IgD-negative memory B cell (primary cell): Measurements from ENCODE around the gene ERG28. TPM values are rescaled to one million over a fixed set of nuclear protein-coding genes. Genes with fewer than 3 reads are reported as not detected.
A peak's percentile ranks its signal among the peaks of the same experiment; 100 is the strongest.
"Not testable (repeated sequence)": the region's sequence is repeated elsewhere in the genome, so short reads cannot be mapped to it uniquely, and the experiment has no call there.

Experiments
- H3K27ac Mint-ChIP-seq, 3 donors: one replicate each; pipeline ENCODE4 v1.8.0; 2020 to 2022; ENCODE audit warnings: mild to moderate bottlenecking in 3 of 3, mixed read lengths in 3 of 3, moderate library complexity in 1 of 3
- H3K27me3 Mint-ChIP-seq: one replicate; pipeline ENCODE4 v1.8.0; 2021; ENCODE audit warnings: mixed read lengths
- H3K36me3 Mint-ChIP-seq: one replicate; pipeline ENCODE4 v1.8.0; 2020; ENCODE audit warnings: mild to moderate bottlenecking, mixed read lengths
- H3K4me1 Mint-ChIP-seq, 3 donors: one replicate each; pipeline ENCODE4 v1.8.0; 2020 to 2022; ENCODE audit warnings: mixed read lengths in 3 of 3, mild to moderate bottlenecking in 1 of 3
- H3K4me3 Mint-ChIP-seq, 4 donors: one replicate each; pipeline ENCODE4 v1.8.0; 2020 to 2022; ENCODE audit warnings: mild to moderate bottlenecking in 4 of 4, mixed read lengths in 4 of 4, moderate library complexity in 3 of 4
- H3K9me3 Mint-ChIP-seq, 3 donors: one replicate each; pipeline ENCODE4 v1.8.0; 2020 to 2021; ENCODE audit warnings: mixed read lengths in 3 of 3, mild to moderate bottlenecking in 1 of 3
- polyA plus RNA-seq: library from polyadenylated mRNA; unstranded; fragments of 300-500 nt; fragmentation: Illumina TruSeq; gene quantifications from one replicate; pipeline ENCODE4 v1.2.3, GENCODE V29; 2021

The ERG28 gene, protein sequence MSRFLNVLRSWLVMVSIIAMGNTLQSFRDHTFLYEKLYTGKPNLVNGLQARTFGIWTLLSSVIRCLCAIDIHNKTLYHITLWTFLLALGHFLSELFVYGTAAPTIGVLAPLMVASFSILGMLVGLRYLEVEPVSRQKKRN
- polyA plus RNA-seq, result 25.5 TPM

DNA sequence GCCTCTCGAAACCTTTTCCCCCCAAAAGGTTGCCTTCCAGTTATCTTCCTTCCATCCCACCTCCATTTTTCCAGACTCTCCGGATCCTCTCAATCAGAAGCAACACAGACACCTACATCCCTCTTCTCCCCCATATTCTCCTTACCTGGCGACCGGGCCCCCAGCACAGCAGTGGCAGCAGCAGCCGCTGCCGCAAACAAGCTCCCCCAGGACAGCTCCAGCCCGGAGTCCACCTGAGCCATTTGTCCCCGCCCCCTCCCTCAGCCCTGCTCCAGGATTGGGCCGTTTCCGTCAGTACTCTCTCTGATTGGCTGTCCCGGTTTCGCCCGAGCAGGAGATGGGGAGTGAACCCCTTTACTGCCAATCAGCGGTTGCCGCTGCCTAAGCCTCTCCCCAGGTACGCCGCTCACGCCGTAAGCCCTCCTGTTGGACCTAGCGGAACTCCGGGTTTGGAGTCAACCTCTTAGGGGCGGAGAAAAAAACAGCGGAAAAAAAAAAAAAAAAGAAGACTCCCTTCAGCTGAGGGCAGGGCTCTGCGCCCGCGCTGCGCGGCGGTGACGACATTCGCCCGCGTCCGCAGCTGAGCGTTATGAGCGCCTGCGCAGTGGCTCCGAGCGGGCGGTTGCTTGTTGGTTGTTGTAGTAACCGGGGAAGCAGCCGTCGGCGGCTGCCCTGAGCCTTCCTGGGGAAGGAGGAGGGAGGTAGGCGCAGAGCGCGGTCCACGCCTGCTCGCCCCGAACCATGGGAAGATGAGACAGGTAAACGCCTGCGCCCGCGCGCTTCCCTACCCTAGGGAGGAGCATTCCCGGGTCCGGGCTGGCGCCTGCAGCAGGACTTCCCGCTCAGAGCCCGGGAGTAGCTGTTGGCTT, at the start of gene ERG28, which contains the start of gene TTLL5:
TSS of gene ERG28 (minus strand) at position 247 of the 869 bp plus-strand sequence. CDS start 3,374 bp downstream, outside the sequence.
TSS of gene TTLL5 (plus strand) at position 617 of the 869 bp plus-strand sequence. CDS start 1,904 bp downstream, outside the sequence.
- no peaks in the 10 kb centered on the region for H3K9me3 Mint-ChIP-seq
- peaks cover 15 to 22% (median 18%) of the 10 kb centered on the region in 3 donors for H3K4me1 Mint-ChIP-seq
- peak within 1 kb of the TSS; percentile 93 to 99 (median 94) for H3K27ac Mint-ChIP-seq
- peak within 1 kb of the TSS; percentile 85 to 98 (median 92) for H3K4me3 Mint-ChIP-seq
- peaks cover 4% of the 10 kb centered on the region for H3K27me3 Mint-ChIP-seq
- no peaks in the 10 kb centered on the region for H3K36me3 Mint-ChIP-seq

DNA sequence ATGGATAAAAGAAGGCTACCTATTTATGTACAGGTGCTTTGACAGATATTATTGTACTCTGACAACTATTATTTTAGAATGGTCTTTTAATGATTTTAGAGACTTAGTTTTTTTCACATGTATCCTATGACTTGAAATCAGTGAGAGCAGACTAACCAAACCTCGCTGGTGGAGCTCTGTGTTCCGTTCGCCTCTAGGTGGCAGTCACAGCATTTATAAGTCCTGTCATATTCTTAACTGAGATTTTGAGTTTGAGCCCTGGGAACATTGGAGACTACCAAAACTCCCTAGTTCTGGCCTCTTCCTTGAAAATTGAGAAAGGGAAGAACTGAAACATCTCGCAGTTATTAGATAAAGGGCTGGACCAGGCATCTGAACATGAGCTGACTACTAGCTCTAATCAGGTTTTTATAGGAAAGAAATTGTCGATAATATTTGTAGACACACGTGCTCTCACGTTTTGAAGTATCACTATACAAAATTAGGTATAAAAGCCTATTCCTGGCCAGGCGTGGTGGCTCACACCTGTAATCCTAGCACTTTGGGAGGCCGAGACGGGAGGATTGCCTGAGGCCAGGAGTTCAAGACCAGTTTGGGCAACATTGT, 48.6 kb upstream of the ERG28 start:
- no peak overlapping the region for H3K4me3 Mint-ChIP-seq
- H3K27ac Mint-ChIP-seq, result no peak overlapping the region
- H3K36me3 Mint-ChIP-seq, result peaks cover 7% of the 10 kb centered on the region
- H3K4me1 Mint-ChIP-seq, result no peaks in the 10 kb centered on the region
- H3K9me3 Mint-ChIP-seq, result no peaks in the 10 kb centered on the region
- H3K27me3 Mint-ChIP-seq, result no peaks in the 10 kb centered on the region

DNA sequence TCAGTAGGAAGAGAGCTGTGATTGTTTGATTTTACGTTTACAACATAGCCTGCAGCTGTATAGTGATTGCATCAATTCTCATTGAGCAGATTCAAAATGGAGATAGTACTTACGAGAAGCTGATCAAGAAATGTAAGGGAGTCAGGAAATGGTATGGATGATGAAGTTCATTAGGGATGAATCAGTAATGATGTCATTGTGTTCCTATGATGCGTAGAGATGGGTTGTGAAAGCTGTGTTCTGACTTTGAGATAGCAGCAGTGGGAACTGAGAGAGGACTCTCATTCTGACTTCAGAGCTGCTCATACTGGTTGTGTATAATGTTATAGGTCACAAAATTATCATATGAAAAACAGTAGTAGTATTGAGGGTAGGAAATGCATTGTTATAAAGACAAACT, 44.3 kb upstream of the ERG28 start:
- Mint-ChIP-seq H3K9me3 (no peaks in the 10 kb centered on the region), H3K4me3 (no peak overlapping the region), H3K27ac (no peak overlapping the region), H3K27me3 (no peaks in the 10 kb centered on the region), H3K4me1 (no peaks in the 10 kb centered on the region), H3K36me3 (peaks cover 8% of the 10 kb centered on the region)

DNA sequence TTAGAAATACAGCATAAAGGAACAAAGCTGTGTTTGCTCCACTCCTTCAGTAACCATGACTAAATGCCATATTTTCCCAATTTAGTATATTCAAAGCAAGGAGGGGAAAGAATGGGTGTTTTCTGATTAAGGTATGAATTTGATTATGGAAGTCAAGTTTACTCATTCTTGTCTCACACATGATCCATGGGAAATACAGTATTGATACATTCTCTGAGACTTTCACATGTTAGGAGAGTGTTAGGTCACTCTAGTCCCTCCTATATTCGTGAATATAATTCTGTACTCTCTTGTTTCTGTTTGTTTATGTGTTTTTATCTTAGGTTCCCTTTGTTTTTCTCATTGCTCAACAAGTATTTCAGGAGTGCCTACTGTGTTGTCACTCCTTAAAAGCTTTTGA, 42.8 kb upstream of the ERG28 start:
- Mint-ChIP-seq H3K4me3 (no peak overlapping the region), H3K27ac (no peak overlapping the region), H3K9me3 (no peaks in the 10 kb centered on the region), H3K27me3 (no peaks in the 10 kb centered on the region), H3K36me3 (peaks cover 13% of the 10 kb centered on the region), H3K4me1 (peaks cover 2 to 3% (median 2%) of the 10 kb centered on the region in 3 donors)

DNA sequence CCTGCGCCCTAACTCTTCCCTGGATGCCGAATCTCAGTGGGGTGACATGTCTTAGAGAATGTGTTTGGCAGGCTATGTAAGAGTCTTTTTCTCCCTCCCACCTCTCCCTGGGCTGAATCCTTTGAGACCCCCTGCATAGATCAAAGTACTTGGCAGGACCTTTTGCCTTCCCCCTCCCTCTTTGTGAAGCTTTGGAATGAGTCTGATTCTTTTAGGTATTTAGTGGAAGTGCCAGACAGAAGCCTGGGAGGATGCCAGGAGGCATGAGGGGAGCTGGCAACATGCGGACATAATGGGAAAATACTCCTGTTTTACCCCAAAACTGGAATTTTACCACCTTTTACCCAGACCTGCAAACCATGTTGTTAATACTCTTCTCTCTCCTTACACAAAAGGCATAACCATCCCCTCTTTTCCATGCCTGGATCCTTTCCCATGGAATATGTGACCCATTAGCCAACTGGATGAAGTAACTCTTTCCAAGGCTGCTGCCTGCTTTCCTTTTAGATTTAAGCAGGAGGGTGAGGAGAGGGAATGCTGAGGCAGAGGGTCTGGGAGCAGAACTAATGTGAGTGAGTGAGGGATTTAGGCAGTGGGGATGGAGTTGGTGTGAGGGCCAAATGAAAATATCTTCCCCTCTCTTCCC, 42.1 kb upstream of the ERG28 start:
- Mint-ChIP-seq H3K9me3 (no peaks in the 10 kb centered on the region), H3K4me1 (peaks cover 2 to 3% (median 3%) of the 10 kb centered on the region in 3 donors), H3K27me3 (no peaks in the 10 kb centered on the region), H3K36me3 (peaks cover 13% of the 10 kb centered on the region), H3K27ac (no peak overlapping the region), H3K4me3 (no peak overlapping the region)

DNA sequence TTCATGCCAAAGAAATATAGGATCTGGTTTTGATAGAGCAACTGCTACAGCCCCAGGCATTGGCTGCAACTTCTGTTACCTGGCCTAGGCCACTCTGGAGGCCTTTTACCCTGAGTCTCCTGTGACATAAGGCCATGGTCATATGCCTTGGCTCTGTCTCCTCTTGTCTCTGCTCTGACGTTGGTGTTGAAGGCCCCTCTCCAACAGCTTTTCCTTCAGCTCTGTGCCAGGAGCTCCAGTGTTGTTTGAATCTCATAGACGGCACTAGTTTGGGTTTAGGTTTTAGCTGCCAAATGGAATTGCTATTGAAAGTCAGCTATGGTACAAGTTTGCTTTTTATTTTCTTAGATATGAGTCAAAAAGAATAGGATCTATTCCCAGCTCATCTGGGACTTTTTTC, 41.4 kb upstream of the ERG28 start:
- Mint-ChIP-seq H3K27me3 (no peaks in the 10 kb centered on the region), H3K9me3 (no peaks in the 10 kb centered on the region), H3K27ac (no peak overlapping the region), H3K4me1 (peaks cover 2 to 3% (median 3%) of the 10 kb centered on the region in 3 donors), H3K36me3 (peaks cover 13% of the 10 kb centered on the region), H3K4me3 (no peak overlapping the region)

DNA sequence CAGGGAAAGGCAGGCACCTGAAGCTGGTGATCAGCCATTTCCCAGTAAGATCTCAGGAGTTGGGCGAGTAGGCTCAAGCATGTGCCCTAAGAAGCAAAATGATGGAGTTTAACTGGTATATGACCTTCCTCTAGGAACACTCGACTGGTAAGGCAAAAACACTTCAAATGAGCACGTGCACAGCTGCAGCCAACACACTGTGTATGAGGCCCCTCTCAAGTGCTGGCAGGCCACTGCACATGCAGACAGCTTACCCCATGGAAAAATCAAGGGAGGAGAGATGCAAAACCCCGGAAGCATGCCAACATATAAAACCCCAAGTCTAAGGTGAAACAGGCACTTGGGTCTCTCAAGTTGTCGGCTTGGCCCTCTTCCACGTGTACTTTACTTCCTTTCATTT, 39.6 kb upstream of the ERG28 start:
- Mint-ChIP-seq H3K27ac (no peak overlapping the region), H3K4me3 (no peak overlapping the region), H3K27me3 (no peaks in the 10 kb centered on the region), H3K36me3 (peaks cover 10% of the 10 kb centered on the region), H3K9me3 (peaks cover 0 to 2% (median 0%) of the 10 kb centered on the region in 3 donors), H3K4me1 (peaks cover 2 to 3% (median 3%) of the 10 kb centered on the region in 3 donors)

DNA sequence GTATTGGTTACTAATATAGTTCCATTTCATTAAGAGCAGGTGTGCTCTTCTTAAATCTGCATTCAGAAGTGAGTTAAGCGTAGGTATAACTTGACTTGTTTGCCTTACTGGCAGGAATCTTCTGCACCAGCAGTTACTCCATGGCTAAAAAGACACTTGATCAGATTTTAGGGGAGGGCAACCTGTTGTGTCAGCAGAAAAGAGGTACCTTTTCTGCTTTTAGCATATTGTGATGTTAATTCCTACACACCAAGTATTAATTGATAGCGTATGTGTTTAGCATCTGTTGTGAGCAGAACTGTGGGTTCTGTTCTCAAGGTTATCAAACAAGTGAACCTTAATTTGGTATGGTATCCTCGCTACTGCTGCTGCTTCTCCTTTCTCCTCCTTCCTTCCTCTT, 38.7 kb upstream of the ERG28 start:
- peaks cover 3 to 8% (median 6%) of the 10 kb centered on the region in 3 donors for H3K9me3 Mint-ChIP-seq
- no peak overlapping the region for H3K4me3 Mint-ChIP-seq
- H3K36me3 Mint-ChIP-seq, result peaks cover 12% of the 10 kb centered on the region
- H3K27ac Mint-ChIP-seq, result no peak overlapping the region
- peaks cover 2 to 3% (median 3%) of the 10 kb centered on the region in 3 donors for H3K4me1 Mint-ChIP-seq
- no peaks in the 10 kb centered on the region for H3K27me3 Mint-ChIP-seq

DNA sequence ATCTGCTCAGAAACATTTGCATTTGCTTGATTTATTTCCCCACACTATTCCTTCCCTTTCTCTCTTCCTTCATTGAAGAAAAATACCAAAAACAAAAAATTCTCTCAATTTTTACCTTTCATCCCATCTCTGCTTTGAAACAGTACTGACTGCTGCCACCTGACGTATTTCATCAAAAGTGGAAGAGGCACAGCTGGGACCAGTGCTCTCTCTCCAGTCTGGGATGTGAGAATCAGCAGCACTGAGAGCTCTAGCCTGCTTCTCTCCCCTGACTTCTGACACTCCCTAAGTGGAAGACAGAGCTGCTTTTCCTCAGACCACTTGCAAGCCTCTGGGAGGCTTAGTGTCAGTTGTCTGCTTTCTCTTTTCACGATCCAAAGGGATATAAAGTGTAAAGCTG, 37.2 kb upstream of the ERG28 start:
- peaks cover 22% of the 10 kb centered on the region for H3K36me3 Mint-ChIP-seq
- peaks cover 2 to 3% (median 3%) of the 10 kb centered on the region in 3 donors for H3K4me1 Mint-ChIP-seq
- peak overlapping the region in 1 of 3 donors; percentile 36 for H3K27ac Mint-ChIP-seq
- peaks cover 3 to 9% (median 8%) of the 10 kb centered on the region in 3 donors for H3K9me3 Mint-ChIP-seq
- no peaks in the 10 kb centered on the region for H3K27me3 Mint-ChIP-seq
- no peak overlapping the region for H3K4me3 Mint-ChIP-seq

DNA sequence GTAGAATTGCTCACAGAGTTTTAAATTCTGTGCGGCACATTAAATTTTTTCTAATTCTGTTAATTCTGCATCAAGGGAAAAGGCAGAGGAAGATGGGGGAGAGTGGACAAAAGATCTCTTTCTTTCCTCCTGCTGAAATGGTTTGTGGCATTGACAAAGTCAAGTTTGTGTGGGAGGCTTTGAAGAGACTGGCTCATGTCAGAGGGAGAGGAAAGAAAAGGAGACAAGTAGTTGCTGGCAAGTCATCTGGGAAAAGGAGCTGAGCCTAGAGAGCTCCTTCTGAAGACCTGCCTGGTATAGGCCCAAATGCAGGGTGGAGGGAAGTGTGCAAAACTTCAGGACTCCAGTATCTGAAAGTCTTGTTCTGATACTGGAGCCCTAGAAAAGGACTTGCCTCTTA, 36.7 kb upstream of the ERG28 start:
- H3K9me3 Mint-ChIP-seq, result peaks cover 5 to 9% (median 8%) of the 10 kb centered on the region in 3 donors
- H3K36me3 Mint-ChIP-seq, result peaks cover 24% of the 10 kb centered on the region
- no peaks in the 10 kb centered on the region for H3K27me3 Mint-ChIP-seq
- peaks cover 2 to 3% (median 3%) of the 10 kb centered on the region in 3 donors for H3K4me1 Mint-ChIP-seq
- no peak overlapping the region for H3K4me3 Mint-ChIP-seq
- no peak overlapping the region for H3K27ac Mint-ChIP-seq

DNA sequence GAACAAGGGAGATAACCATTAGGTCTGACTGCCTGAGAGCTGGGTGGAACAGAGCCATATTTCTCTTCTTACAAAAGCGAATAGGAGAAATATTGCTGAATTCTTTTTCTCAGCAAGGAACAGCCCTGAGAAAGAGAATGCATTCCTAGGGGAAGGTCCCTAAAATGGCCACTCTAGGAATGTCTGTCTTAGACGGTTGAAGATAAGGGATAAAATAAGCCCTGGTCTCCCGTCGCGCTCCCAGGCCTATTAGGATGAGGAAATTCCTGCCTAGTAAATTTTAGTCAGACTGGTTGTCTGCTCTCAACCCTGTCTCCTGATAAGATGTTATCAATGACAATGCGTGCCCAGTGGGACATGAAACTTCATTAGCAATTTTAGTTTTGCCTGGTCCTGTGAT, 34.3 kb upstream of the ERG28 start:
- H3K27ac Mint-ChIP-seq, H3K4me1 Mint-ChIP-seq, H3K9me3 Mint-ChIP-seq, H3K4me3 Mint-ChIP-seq, H3K27me3 Mint-ChIP-seq: not testable (repeated sequence)
- H3K36me3 Mint-ChIP-seq, result peaks cover 25% of the 10 kb centered on the region

DNA sequence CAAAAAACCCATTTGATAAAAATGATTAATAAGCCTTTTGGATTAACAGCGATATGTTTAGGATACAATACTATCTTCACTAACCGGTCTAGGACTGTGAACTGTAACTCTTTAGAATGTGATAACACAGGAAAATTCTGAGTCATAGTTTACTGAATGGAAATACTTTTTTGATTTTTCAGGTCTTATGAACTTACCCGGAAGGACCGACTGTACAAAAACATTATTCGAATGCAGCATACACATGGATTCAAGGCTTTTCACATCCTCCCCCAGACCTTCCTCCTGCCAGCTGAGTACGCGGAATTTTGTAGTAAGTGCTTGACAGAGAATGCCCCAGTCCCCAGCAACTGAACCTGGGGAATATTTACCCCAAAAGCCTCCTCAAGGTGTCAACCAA, 29.3 kb upstream of the ERG28 start:
- Mint-ChIP-seq H3K27ac (peak overlapping the region in 1 of 3 donors; percentile 22), H3K36me3 (peaks cover 20% of the 10 kb centered on the region), H3K27me3 (no peaks in the 10 kb centered on the region), H3K4me1 (no peaks in the 10 kb centered on the region), H3K9me3 (peaks cover 4 to 9% (median 5%) of the 10 kb centered on the region in 3 donors), H3K4me3 (no peak overlapping the region)

DNA sequence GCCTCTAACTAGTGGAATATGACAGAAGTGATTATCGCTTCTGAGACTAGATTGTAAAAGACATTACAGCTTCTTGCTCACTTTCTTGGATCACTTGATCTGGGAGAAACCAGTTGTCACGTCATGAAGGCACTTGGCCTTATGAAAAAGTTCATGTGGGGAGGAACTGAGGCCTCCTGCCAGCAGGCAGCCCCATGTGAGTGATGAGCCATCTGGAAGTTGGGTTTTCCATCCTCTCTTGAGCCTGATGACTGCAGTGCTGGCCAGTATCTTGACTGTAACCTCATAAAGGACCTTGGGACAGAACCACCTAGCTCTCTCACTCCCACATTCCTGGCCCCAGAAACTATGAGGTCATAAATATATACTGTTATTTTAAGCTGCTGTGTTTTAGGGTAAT, 28.3 kb upstream of the ERG28 start:
- Mint-ChIP-seq H3K9me3 (peaks cover 0 to 3% (median 3%) of the 10 kb centered on the region in 3 donors), H3K27ac (no peak overlapping the region), H3K27me3 (no peaks in the 10 kb centered on the region), H3K4me3 (no peak overlapping the region), H3K36me3 (peaks cover 22% of the 10 kb centered on the region), H3K4me1 (no peaks in the 10 kb centered on the region)

DNA sequence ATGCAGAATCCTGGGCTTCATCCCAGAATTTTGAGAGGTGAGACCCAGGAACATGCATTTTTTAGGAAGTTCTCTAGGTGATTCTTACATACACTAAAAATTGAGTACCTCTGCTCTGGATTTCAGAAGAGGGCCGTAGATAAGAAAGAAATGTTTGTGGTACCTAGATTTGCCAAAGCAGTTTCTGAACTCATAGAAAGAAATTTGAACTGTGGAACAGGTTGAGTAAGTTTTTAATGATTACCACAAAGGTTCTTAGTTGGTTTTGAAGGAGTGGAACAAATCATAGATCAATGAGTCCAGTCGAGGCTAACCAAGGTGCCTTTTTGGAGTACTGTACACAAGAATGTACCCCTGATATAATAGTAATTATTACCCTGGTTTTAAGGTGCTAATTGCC, 25.2 kb upstream of the ERG28 start:
- Mint-ChIP-seq H3K36me3 (peaks cover 22% of the 10 kb centered on the region), H3K4me1 (no peaks in the 10 kb centered on the region), H3K27me3 (no peaks in the 10 kb centered on the region), H3K9me3 (no peaks in the 10 kb centered on the region), H3K27ac (no peak overlapping the region), H3K4me3 (no peak overlapping the region)
